ENCODE data around the gene TEX261. TPM values are rescaled to one million over a fixed set of nuclear protein-coding genes. Genes with fewer than 3 reads are reported as not detected.
"Not testable (repeated sequence)": the region's sequence is repeated elsewhere in the genome, so short reads cannot be mapped to it uniquely, and the experiment has no call there.

TEX261 gene
- 10 to 100 TPM; 17.5 to 23.9 TPM for polyA plus RNA-seq

GRCh38 chr2:70994699-70995425 lies at the start of gene TEX261:
Gene TEX261, minus strand, starts transcription at chr2:70994873. Its CDS starts 116 bp downstream, at chr2:70994757.
- WGBS, 2 donors, result 0% methylated on average over 61 to 65 of the region's 65 CpGs
- Histone ChIP-seq H3K4me1 (ENCODE audit: control insufficient read depth in 2 of 2, insufficient read depth in 2 of 2, low read length in 1 of 2) (peaks cover 6 to 9% of the 10 kb centered on the region in 2 donors), H3K4me3 (ENCODE audit: low read depth in 1 of 2, low read length in 2 of 2) (peak within 1 kb of the TSS; percentile 77 to 95), H3K27me3 (ENCODE audit: control insufficient read depth in 1 of 2, insufficient read depth in 2 of 2, low read length in 2 of 2) (no peaks in the 10 kb centered on the region), H3K27ac (ENCODE audit: low read depth in 2 of 2, low read length in 1 of 2) (peak within 1 kb of the TSS; percentile 65 to 72), H3K36me3 (ENCODE audit: control insufficient read depth in 2 of 2, insufficient read depth in 2 of 2, low read length in 1 of 2) (peaks cover 7 to 20% of the 10 kb centered on the region in 2 donors), H3K9me3 (ENCODE audit: control insufficient read depth in 2 of 2, insufficient read depth in 1 of 2, low read depth in 1 of 2, low read length in 1 of 2) (no peaks in the 10 kb centered on the region)

GRCh38 chr2:71043531-71044407 lies 49.1 kb upstream of the TEX261 start:
- Histone ChIP-seq H3K27me3 (ENCODE audit: control insufficient read depth in 1 of 2, insufficient read depth in 2 of 2, low read length in 2 of 2) (no peaks in the 10 kb centered on the region), H3K4me1 (ENCODE audit: control insufficient read depth in 2 of 2, insufficient read depth in 2 of 2, low read length in 1 of 2) (no peaks in the 10 kb centered on the region), H3K36me3 (ENCODE audit: control insufficient read depth in 2 of 2, insufficient read depth in 2 of 2, low read length in 1 of 2) (no peaks in the 10 kb centered on the region), H3K27ac (ENCODE audit: low read depth in 2 of 2, low read length in 1 of 2) (no peak overlapping the region), H3K4me3 (ENCODE audit: low read depth in 1 of 2, low read length in 2 of 2) (no peak overlapping the region), H3K9me3 (ENCODE audit: control insufficient read depth in 2 of 2, insufficient read depth in 1 of 2, low read depth in 1 of 2, low read length in 1 of 2) (no peaks in the 10 kb centered on the region)
- WGBS, 2 donors, result 78 to 79% methylated on average over 30 to 36 of the region's 36 CpGs

- WGBS, 2 donors, result 68 to 69% methylated on average over 4 of the region's 4 CpGs
- Histone ChIP-seq H3K4me3 (ENCODE audit: low read depth in 1 of 2, low read length in 2 of 2) (no peak overlapping the region), H3K9me3 (ENCODE audit: control insufficient read depth in 2 of 2, insufficient read depth in 1 of 2, low read depth in 1 of 2, low read length in 1 of 2) (no peaks in the 10 kb centered on the region), H3K27me3 (ENCODE audit: control insufficient read depth in 1 of 2, insufficient read depth in 2 of 2, low read length in 2 of 2) (no peaks in the 10 kb centered on the region), H3K36me3 (ENCODE audit: control insufficient read depth in 2 of 2, insufficient read depth in 2 of 2, low read length in 1 of 2) (no peaks in the 10 kb centered on the region), H3K4me1 (ENCODE audit: control insufficient read depth in 2 of 2, insufficient read depth in 2 of 2, low read length in 1 of 2) (no peaks in the 10 kb centered on the region), H3K27ac (ENCODE audit: low read depth in 2 of 2, low read length in 1 of 2) (no peak overlapping the region)
Observed at GRCh38 chr2:71042287-71042686, 47.6 kb upstream of the TEX261 start.

- WGBS, 2 donors, result 68 to 71% methylated on average over 8 of the region's 8 CpGs
- H3K9me3 ChIP-seq (ENCODE audit: control insufficient read depth in 2 of 2, insufficient read depth in 1 of 2, low read depth in 1 of 2, low read length in 1 of 2); H3K4me3 ChIP-seq (ENCODE audit: low read depth in 1 of 2, low read length in 2 of 2); H3K27me3 ChIP-seq (ENCODE audit: control insufficient read depth in 1 of 2, insufficient read depth in 2 of 2, low read length in 2 of 2); H3K36me3 ChIP-seq (ENCODE audit: control insufficient read depth in 2 of 2, insufficient read depth in 2 of 2, low read length in 1 of 2); H3K4me1 ChIP-seq (ENCODE audit: control insufficient read depth in 2 of 2, insufficient read depth in 2 of 2, low read length in 1 of 2); H3K27ac ChIP-seq (ENCODE audit: low read depth in 2 of 2, low read length in 1 of 2): not testable (repeated sequence)
Observed at GRCh38 chr2:71036296-71036695, 41.6 kb upstream of the TEX261 start.

GRCh38 chr2:71023553-71024243 lies 29.0 kb upstream of the TEX261 start:
- H3K4me1 ChIP-seq (ENCODE audit: control insufficient read depth in 2 of 2, insufficient read depth in 2 of 2, low read length in 1 of 2); H3K9me3 ChIP-seq (ENCODE audit: control insufficient read depth in 2 of 2, insufficient read depth in 1 of 2, low read depth in 1 of 2, low read length in 1 of 2); H3K27me3 ChIP-seq (ENCODE audit: control insufficient read depth in 1 of 2, insufficient read depth in 2 of 2, low read length in 2 of 2); H3K36me3 ChIP-seq (ENCODE audit: control insufficient read depth in 2 of 2, insufficient read depth in 2 of 2, low read length in 1 of 2): not testable (repeated sequence)
- peak overlapping the region; percentile 34 to 60 for H3K27ac ChIP-seq (ENCODE audit: low read depth in 2 of 2, low read length in 1 of 2)
- peak overlapping the region in 1 of 2 donors; percentile 11 for H3K4me3 ChIP-seq (ENCODE audit: low read depth in 1 of 2, low read length in 2 of 2)
- 33 to 37% methylated on average over 15 of the region's 15 CpGs for WGBS, 2 donors

GRCh38 chr2:71021394-71021793 lies 26.7 kb upstream of the TEX261 start:
- H3K4me3 ChIP-seq (ENCODE audit: low read depth in 1 of 2, low read length in 2 of 2); H3K27ac ChIP-seq (ENCODE audit: low read depth in 2 of 2, low read length in 1 of 2); H3K27me3 ChIP-seq (ENCODE audit: control insufficient read depth in 1 of 2, insufficient read depth in 2 of 2, low read length in 2 of 2); H3K36me3 ChIP-seq (ENCODE audit: control insufficient read depth in 2 of 2, insufficient read depth in 2 of 2, low read length in 1 of 2); H3K9me3 ChIP-seq (ENCODE audit: control insufficient read depth in 2 of 2, insufficient read depth in 1 of 2, low read depth in 1 of 2, low read length in 1 of 2); H3K4me1 ChIP-seq (ENCODE audit: control insufficient read depth in 2 of 2, insufficient read depth in 2 of 2, low read length in 1 of 2): not testable (repeated sequence)
- 82 to 83% methylated on average over 14 of the region's 14 CpGs for WGBS, 2 donors

- not testable (repeated sequence) for H3K27ac ChIP-seq (ENCODE audit: low read depth in 2 of 2, low read length in 1 of 2); H3K27me3 ChIP-seq (ENCODE audit: control insufficient read depth in 1 of 2, insufficient read depth in 2 of 2, low read length in 2 of 2); H3K36me3 ChIP-seq (ENCODE audit: control insufficient read depth in 2 of 2, insufficient read depth in 2 of 2, low read length in 1 of 2); H3K9me3 ChIP-seq (ENCODE audit: control insufficient read depth in 2 of 2, insufficient read depth in 1 of 2, low read depth in 1 of 2, low read length in 1 of 2); H3K4me3 ChIP-seq (ENCODE audit: low read depth in 1 of 2, low read length in 2 of 2); H3K4me1 ChIP-seq (ENCODE audit: control insufficient read depth in 2 of 2, insufficient read depth in 2 of 2, low read length in 1 of 2)
- WGBS, 2 donors, result 86 to 89% methylated on average over 6 of the region's 6 CpGs
Observed at GRCh38 chr2:71019989-71020388, 25.3 kb upstream of the TEX261 start.

- Histone ChIP-seq H3K36me3 (ENCODE audit: control insufficient read depth in 2 of 2, insufficient read depth in 2 of 2, low read length in 1 of 2) (no peaks in the 10 kb centered on the region), H3K4me3 (ENCODE audit: low read depth in 1 of 2, low read length in 2 of 2) (no peak overlapping the region), H3K27me3 (ENCODE audit: control insufficient read depth in 1 of 2, insufficient read depth in 2 of 2, low read length in 2 of 2) (no peaks in the 10 kb centered on the region), H3K9me3 (ENCODE audit: control insufficient read depth in 2 of 2, insufficient read depth in 1 of 2, low read depth in 1 of 2, low read length in 1 of 2) (no peaks in the 10 kb centered on the region), H3K4me1 (ENCODE audit: control insufficient read depth in 2 of 2, insufficient read depth in 2 of 2, low read length in 1 of 2) (no peaks in the 10 kb centered on the region), H3K27ac (ENCODE audit: low read depth in 2 of 2, low read length in 1 of 2) (no peak overlapping the region)
- 84 to 87% methylated on average over 8 of the region's 8 CpGs for WGBS, 2 donors
Observed at GRCh38 chr2:71018625-71019024, 24.0 kb upstream of the TEX261 start.

- H3K36me3 ChIP-seq (ENCODE audit: control insufficient read depth in 2 of 2, insufficient read depth in 2 of 2, low read length in 1 of 2); H3K4me3 ChIP-seq (ENCODE audit: low read depth in 1 of 2, low read length in 2 of 2); H3K27me3 ChIP-seq (ENCODE audit: control insufficient read depth in 1 of 2, insufficient read depth in 2 of 2, low read length in 2 of 2); H3K9me3 ChIP-seq (ENCODE audit: control insufficient read depth in 2 of 2, insufficient read depth in 1 of 2, low read depth in 1 of 2, low read length in 1 of 2); H3K4me1 ChIP-seq (ENCODE audit: control insufficient read depth in 2 of 2, insufficient read depth in 2 of 2, low read length in 1 of 2); H3K27ac ChIP-seq (ENCODE audit: low read depth in 2 of 2, low read length in 1 of 2): not testable (repeated sequence)
- WGBS, 2 donors, result 15 to 27% methylated on average over 6 of the region's 6 CpGs
Observed at GRCh38 chr2:71011786-71012185, 17.1 kb upstream of the TEX261 start.

Measured in esophagus (tissue), 2 donors.